K562 treated with DMSO at 1 percent for 24 hours (cell line): Measurements from ENCODE around the gene SAA1. TPM values are rescaled to one million over a fixed set of nuclear protein-coding genes. Genes with fewer than 3 reads are reported as not detected.

Experiments
- total RNA-seq: library from RNA; unstranded; fragments of 300-600 nt; gene quantifications from 2 replicates; pipeline ENCODE4 v1.2.3, GENCODE V29; 2022; ENCODE audit warnings: low read depth; ENCODE audit not compliant: insufficient read depth

SAA1 gene
- not detected in 2 replicates for total RNA-seq

DNA sequence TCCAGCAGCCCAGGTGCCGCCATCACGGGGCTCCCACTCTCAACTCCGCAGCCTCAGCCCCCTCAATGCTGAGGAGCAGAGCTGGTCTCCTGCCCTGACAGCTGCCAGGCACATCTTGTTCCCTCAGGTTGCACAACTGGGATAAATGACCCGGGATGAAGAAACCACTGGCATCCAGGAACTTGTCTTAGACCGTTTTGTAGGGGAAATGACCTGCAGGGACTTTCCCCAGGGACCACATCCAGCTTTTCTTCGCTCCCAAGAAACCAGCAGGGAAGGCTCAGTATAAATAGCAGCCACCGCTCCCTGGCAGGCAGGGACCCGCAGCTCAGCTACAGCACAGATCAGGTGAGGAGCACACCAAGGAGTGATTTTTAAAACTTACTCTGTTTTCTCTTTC, at the start of gene SAA1:
Gene SAA1 (plus strand): TSS at position 316 of the 400 bp plus-strand sequence. CDS start 624 bp downstream, outside the sequence.

DNA sequence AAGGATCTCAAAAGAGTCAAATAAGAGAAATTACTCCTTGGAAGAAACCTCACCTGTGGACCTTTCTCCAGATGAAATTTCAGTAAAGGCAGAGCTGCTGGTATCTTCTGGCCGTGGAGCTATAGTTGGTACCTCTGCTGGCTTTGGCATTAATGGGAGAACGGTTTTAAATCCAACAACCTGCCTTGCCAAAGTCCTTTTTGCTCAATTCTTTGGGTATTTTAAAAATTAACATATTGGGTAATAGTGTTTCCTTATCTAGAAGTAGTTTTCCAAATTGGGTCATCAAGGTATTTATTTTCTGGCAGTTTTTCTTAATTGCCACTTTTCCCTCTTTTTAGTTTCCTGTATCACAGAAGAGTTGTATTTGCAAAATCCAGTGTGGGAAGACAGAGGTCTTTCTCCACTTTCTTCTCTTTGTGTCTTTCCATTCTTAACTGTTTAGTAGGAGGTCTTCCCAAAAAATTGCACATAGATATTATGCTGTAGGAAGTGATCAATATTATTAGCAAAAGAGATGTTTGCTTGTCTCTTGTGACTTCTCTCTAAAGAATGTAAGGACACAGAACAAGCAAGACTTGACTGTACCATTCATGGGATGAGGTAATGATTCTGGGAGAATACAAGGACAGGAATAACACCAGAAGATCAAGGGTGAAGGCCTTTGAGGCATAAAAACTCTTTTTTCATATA, 29.3 kb upstream of the SAA1 start, which contains the start of gene SAA4:
Gene SAA4 (minus strand): TSS at position 139 of the 693 bp plus-strand sequence. CDS start 876 bp downstream, outside the sequence.

GRCh38 chr11:18248561-18248960, 17.5 kb upstream of the SAA1 start, which contains the start of gene SAA2:
Gene SAA2 (minus strand): TSS chr11:18248668. CDS start chr11:18248011, 657 bp downstream.

Other genes starting within 250 kb of the SAA1 start
- 0.07 TPM in 1 of 2 replicates, not detected in the other for gene TPH1, start 220.0 kb upstream of the SAA1 start, total RNA-seq
- 14.3 and 15.0 TPM in 2 replicates for gene SAAL1, start 160.2 kb upstream of the SAA1 start, total RNA-seq
- not detected in 2 replicates for gene MRGPRX3, start 133.7 kb upstream of the SAA1 start, total RNA-seq
- not detected in 2 replicates for gene MRGPRX4, start 93.4 kb upstream of the SAA1 start, total RNA-seq
- gene SAA4, start 29.5 kb upstream of the SAA1 start, total RNA-seq: not detected in 2 replicates
- not detected in 2 replicates for gene SAA2, start 17.6 kb upstream of the SAA1 start, total RNA-seq
- 15.4 and 17.2 TPM in 2 replicates for gene HPS5, start 55.9 kb downstream of the SAA1 start, total RNA-seq
- gene GTF2H1, start 56.3 kb downstream of the SAA1 start, total RNA-seq: 30.1 and 30.5 TPM in 2 replicates
- gene LDHA, start 128.3 kb downstream of the SAA1 start, total RNA-seq: 194 and 201 TPM in 2 replicates
- gene LDHC, start 146.1 kb downstream of the SAA1 start, total RNA-seq: not detected in 2 replicates
- gene LDHAL6A, start 189.6 kb downstream of the SAA1 start, total RNA-seq: not detected in 2 replicates